SH-SY5Y (cell line): ENCODE results near the gene SECISBP2.

Experiments used
- GATA2 ChIP-seq: IDR thresholded peaks from 2 replicates; pipeline ENCODE4 v1.6.1; 2011; ENCODE audit warnings: mild to moderate bottlenecking, low read depth, low read length
- GATA3 ChIP-seq: IDR thresholded peaks from 2 replicates; pipeline ENCODE4 v1.6.1; 2011; ENCODE audit warnings: low read depth, mild to moderate bottlenecking, low read length, moderate library complexity

DNA sequence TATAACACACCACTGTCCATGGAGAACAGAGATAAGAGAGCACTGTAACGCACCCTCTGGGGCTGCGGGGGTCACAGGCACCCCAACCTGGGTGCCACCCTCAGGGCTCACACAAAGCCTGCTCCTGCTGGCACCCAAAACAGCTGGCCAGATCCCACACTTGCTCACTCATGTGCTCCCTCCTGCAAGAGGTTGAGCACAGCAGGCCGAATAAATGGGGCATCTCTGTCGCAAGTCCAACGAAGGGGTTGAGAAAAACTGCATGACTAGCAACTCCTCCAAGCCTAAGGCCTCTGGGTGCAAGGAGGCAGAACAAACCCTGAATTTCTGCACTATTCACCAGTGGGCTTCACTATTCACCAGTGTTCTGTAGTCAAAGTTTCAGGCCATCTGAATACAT lies 80.3 kb downstream of the SECISBP2 start:
- TF ChIP-seq GATA3 = no peak
- no peak for TF ChIP-seq GATA2
